Panc1 (cell line): ENCODE data around the gene LRP4. TPM values are rescaled to one million over a fixed set of nuclear protein-coding genes. Genes with fewer than 3 reads are reported as not detected.
A peak's percentile ranks its signal among the peaks of the same experiment; 100 is the strongest.

Experiments
- ATAC-seq: fragments of 200-7000 bp; cut with Tn5 transposase; 2 replicates; pipeline ENCODE4 v1.9.1; 2020; ENCODE audit warnings: mild to moderate bottlenecking, moderate library complexity
- BruUV-seq: library from RNA; stranded (reverse); fragments of 400-500 nt; replicated peaks from 2 replicates; lab custom pipeline; 2021; lab: Mats Ljungman, UMichigan
- CTCF ChIA-PET: fragments of 300-600 bp; sonication (Branson Sonifier 250); formaldehyde crosslinking; loops from one replicate; lab custom pipeline; 2022; ENCODE audit warnings: antibody characterized with exemption; lab: Charles Lee
- POLR2A ChIA-PET: fragments of 300-600 bp; sonication (Branson Sonifier 250); formaldehyde crosslinking; loops from one replicate; lab custom pipeline; 2022; ENCODE audit warnings: antibody characterized with exemption; lab: Charles Lee
- DNase-seq: peaks from one replicate; pipeline ENCODE4 v3.0.0-alpha.2; 2010; ENCODE audit warnings: low read depth, low spot score
- H3K27ac ChIP-seq: 2 replicates; pipeline ENCODE4 v1.5.1; 2011; ENCODE audit warnings: mild to moderate bottlenecking, low read length, inconsistent platforms
- H3K27me3 ChIP-seq: fragments of 200-500 bp; sonication (Bioruptor generic); 2 replicates; pipeline ENCODE4 v1.6.0; 2014; ENCODE audit warnings: low read length, inconsistent platforms; ENCODE audit not compliant: control insufficient read depth, insufficient read depth
- H3K36me3 ChIP-seq: fragments of 200-500 bp; sonication (Bioruptor generic); 2 replicates; pipeline ENCODE4 v1.5.1; 2014; ENCODE audit warnings: inconsistent platforms, mild to moderate bottlenecking, low read length, moderate library complexity; ENCODE audit not compliant: control insufficient read depth, insufficient read depth
- H3K4me1 ChIP-seq: 2 replicates; pipeline ENCODE4 v1.5.1; 2011; ENCODE audit warnings: inconsistent platforms, mild to moderate bottlenecking, low read length, moderate library complexity; ENCODE audit not compliant: control insufficient read depth, insufficient read depth
- H3K4me3 ChIP-seq, 2 experiments: 2 replicates each; pipeline ENCODE4 v1.5.1; 2011 to 2012; ENCODE audit warnings: low read depth in 2 of 2, low read length in 2 of 2, mild to moderate bottlenecking in 2 of 2, inconsistent platforms in 1 of 2, moderate library complexity in 1 of 2
- H3K9me3 ChIP-seq: fragments of 200-500 bp; sonication (Bioruptor generic); 2 replicates; pipeline ENCODE4 v1.5.1; 2014; ENCODE audit warnings: low read depth, mild to moderate bottlenecking, inconsistent platforms, low read length, moderate library complexity; ENCODE audit not compliant: control insufficient read depth, insufficient read depth
- CTCF ChIP-seq: fragments of 450-650 bp; IDR thresholded peaks from 2 replicates; pipeline ENCODE4 v1.5.1; 2017; ENCODE audit warnings: mild to moderate bottlenecking
- SIN3A ChIP-seq: IDR thresholded peaks from 2 replicates; pipeline ENCODE4 v1.6.1; 2012; ENCODE audit warnings: low read depth, mild to moderate bottlenecking, low read length, moderate library complexity, borderline replicate concordance; ENCODE audit not compliant: insufficient read depth
- in situ Hi-C: cut with HindIII; loops from 2 replicates; pipeline ENCODE4 v1.10.0; 2016; ENCODE audit warnings: low sequenced_read_pairs, low pct_unique_long_range_greater_than_20kb
- intact Hi-C: fragments of 100-400 bp; cut with micrococcal nuclease; formaldehyde crosslinking; loops from one replicate; pipeline ENCODE4 v1.10.0; 2022; ENCODE audit not compliant: unreplicated experiment
- total RNA-seq: library from RNA; stranded (reverse); gene quantifications from one replicate; pipeline ENCODE4 v1.2.1, GENCODE V29; 2021; ENCODE audit not compliant: unreplicated experiment

Gene LRP4
- total RNA-seq, 1 experiment from 2014 or later, result 11.7 TPM

- H3K4me1 ChIP-seq, result no peaks in the 10 kb centered on the region
- ChIA-PET CTCF (no interaction called here), POLR2A (interaction anchor here (0.7 kb wide), 1 partner anchor 331 kb away, joined by 3 read pairs; no protein-coding TSS in a partner anchor)
- peaks cover 43% of the 10 kb centered on the region for H3K36me3 ChIP-seq
- H3K4me3 ChIP-seq, result no peak overlapping the region
- no peak for TF ChIP-seq SIN3A
- peak; percentile 57; the same call in 1 of the 2 replicates for TF ChIP-seq CTCF
- in situ Hi-C loops, result no loop called here
- intact Hi-C loops, result no loop called here
- H3K27ac ChIP-seq, result no peak overlapping the region
- BruUV-seq, result no TSS peak
- ATAC-seq, result peak; percentile 71; the same call in 1 of the 2 replicates
- DNase-seq, result no peak
- no peaks in the 10 kb centered on the region for H3K9me3 ChIP-seq
- no peaks in the 10 kb centered on the region for H3K27me3 ChIP-seq
Measured at GRCh38 chr11:46808799-46809431, 109.4 kb downstream of the LRP4 start.

Other genes with a start within 250 kb of the LRP4 start
- 43.5 TPM for gene ARHGAP1, start 217.9 kb downstream of the LRP4 start, total RNA-seq
- gene ZNF408, start 217.5 kb downstream of the LRP4 start, total RNA-seq, result 19.8 TPM
- gene F2, start 199.3 kb downstream of the LRP4 start, total RNA-seq, result 0.64 TPM
- 191 TPM for gene CKAP5, start 72.3 kb downstream of the LRP4 start, total RNA-seq
- gene CSTPP1, start 18.2 kb upstream of the LRP4 start, total RNA-seq, result 29.0 TPM